ENCODE measurements around the gene APBA1.

Gene APBA1

DNA sequence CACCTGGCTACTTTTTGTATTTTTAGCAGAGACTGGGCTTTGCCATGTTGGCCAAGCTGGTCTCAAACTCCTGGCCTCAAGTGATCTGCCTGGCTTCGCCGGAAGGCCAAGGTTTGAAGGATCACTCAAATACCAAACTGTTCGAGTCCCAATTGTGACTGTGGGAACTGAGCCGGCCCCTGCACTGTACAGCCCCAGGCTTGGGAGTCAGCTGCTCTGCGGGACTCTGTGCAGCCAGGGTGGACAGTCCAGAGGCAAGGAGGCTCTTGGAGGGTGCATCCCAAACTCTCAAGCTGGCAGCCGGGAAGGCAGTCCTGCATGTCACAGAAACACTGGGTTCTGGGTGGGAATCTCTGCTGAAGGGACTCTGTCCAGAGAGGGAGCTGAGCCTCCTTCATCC lies 238.2 kb downstream of the APBA1 start:
- TF ChIP-seq, protein P1, sequence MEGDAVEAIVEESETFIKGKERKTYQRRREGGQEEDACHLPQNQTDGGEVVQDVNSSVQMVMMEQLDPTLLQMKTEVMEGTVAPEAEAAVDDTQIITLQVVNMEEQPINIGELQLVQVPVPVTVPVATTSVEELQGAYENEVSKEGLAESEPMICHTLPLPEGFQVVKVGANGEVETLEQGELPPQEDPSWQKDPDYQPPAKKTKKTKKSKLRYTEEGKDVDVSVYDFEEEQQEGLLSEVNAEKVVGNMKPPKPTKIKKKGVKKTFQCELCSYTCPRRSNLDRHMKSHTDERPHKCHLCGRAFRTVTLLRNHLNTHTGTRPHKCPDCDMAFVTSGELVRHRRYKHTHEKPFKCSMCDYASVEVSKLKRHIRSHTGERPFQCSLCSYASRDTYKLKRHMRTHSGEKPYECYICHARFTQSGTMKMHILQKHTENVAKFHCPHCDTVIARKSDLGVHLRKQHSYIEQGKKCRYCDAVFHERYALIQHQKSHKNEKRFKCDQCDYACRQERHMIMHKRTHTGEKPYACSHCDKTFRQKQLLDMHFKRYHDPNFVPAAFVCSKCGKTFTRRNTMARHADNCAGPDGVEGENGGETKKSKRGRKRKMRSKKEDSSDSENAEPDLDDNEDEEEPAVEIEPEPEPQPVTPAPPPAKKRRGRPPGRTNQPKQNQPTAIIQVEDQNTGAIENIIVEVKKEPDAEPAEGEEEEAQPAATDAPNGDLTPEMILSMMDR (IDR thresholded peaks at IDR 0.05; ENCODE audit: low read depth, low read length): no peak
- no peak for DNase-seq (ENCODE audit: extremely low read depth, low read depth)

DNA sequence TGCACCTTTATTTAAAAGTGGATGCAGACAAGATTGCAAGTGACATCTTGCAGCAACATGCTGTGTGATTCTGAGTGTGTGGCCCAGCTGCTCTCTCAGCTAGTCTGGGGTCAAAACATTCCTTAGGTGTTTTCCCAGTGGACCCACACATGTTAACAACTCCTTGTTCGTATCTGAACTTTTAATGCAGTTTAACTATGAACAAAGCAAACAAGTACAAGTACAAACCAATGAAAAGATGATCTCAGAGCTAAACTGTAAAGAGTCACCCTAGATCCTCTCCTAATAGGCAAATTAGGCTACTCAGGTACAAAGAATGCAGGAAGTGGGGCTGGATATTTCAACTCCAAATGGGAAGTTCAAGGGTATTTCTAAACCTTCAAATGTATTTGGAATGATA lies 238.8 kb downstream of the APBA1 start:
- TF ChIP-seq, protein P1 (IDR thresholded peaks at IDR 0.05; ENCODE audit: low read depth, low read length): no peak
- no peak for DNase-seq (ENCODE audit: extremely low read depth, low read depth)

DNA sequence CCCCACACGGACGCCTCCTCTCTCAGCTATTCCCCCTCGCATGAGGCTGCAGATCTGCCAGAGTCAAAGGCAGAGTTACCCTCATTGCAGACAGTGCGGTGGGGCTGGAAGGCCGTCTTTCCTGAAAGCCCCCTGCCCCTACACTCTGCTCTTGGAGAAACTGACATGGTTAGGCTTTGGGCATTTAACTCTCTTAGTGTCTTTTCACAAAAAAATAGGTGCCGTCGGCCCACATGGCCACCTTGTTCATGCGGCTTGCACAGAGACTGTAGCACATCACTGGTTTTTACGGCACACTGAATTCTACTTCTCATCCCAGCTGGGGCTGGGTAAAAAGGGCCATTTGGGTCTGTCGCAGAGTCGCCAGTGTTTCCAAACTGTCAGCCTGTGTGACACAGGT lies 239.5 kb downstream of the APBA1 start:
- TF ChIP-seq, protein P1 (IDR thresholded peaks at IDR 0.05; ENCODE audit: low read depth, low read length): no peak
- DNase-seq (ENCODE audit: extremely low read depth, low read depth): no peak

DNA sequence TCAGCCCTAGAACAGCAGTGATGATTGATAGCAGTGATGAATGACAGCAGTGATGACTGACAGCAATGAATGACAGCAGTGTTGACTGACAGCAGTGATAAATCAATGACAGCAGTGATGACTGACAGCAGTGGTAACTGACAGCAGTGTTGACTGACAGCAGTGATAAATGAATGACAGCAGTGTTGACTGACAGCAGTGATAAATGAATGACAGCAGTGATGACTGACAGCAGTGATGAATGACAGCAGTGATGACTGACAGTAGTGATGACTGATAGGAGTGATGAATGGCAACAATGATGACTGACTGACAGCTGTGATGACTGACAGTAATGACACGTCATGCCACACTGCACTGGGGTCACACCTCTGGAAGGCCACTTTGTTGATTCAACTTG lies 240.4 kb downstream of the APBA1 start:
- DNase-seq (ENCODE audit: extremely low read depth, low read depth): no peak
- TF ChIP-seq, protein P1 (IDR thresholded peaks at IDR 0.05; ENCODE audit: low read depth, low read length): no peak

DNA sequence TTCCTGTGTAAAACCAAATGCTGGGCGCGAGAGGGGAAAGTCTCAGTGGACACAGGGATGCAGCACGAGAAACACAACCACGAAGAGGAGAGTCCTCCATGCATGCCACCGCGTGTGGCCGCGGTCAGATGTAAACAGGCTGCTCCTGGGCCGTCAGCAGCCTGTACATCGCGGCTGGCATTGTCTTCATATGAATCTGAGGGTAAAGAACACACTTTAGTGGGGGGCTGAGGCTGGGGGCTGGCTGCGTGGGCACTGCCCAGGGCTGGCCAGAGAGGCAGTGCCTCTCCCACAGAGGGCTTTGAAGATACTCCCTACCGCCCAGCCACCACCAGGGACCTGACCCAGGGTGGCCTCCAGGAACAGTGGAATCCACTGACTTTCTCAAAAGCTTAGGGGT lies 241.0 kb downstream of the APBA1 start:
- TF ChIP-seq, protein P1 (IDR thresholded peaks at IDR 0.05; ENCODE audit: low read depth, low read length): no peak

DNA sequence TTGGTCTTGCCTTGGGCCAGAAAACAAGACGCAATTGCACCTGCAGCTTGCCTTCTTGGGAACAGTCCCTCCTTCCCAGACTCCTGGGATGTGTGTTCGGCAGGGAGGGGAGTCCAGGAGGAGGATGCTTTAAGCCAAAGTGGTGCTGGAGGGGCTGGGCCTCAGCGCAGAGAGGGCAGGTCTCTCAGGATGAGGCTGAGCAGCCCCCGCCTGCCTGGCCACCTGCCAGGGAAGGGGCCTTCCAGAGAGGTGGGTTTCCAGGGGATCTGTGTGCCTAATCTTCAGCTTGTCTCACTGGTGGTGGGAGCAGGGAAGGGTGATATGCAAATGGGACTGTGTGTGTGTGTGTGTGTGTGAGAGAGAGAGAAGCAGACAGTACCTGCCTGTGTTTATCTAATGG lies 242.0 kb downstream of the APBA1 start:
- TF ChIP-seq, protein P1 (IDR thresholded peaks at IDR 0.05; ENCODE audit: low read depth, low read length): no peak
- DNase-seq (ENCODE audit: extremely low read depth, low read depth): no peak

More for the DNA sequence above, 241.0 kb downstream of the APBA1 start:
- DNase-seq (ENCODE audit: extremely low read depth, low read depth): no peak

DNA sequence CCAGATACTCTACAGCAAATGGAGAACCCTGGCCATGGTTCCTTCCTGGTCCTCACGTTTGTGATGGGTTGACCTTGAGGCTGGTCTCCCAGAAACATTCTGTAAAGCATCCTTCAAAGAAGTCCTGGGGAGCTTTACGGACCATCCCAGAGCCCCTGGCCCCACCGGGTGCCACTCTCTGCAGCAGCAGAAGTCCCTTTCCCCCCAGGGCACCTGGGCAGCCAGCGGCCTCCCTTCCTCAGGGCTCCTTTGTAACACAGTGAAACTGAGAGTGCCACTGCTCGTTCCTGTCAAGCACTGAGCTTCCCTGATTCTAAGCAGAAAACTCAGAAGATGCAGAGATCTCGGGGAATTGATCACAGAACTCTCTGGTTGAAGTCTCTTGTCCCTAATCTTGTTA lies 242.9 kb downstream of the APBA1 start:
- DNase-seq (ENCODE audit: extremely low read depth, low read depth): no peak
- TF ChIP-seq, protein P1 (IDR thresholded peaks at IDR 0.05; ENCODE audit: low read depth, low read length): no peak

Measured in AG09319 (cell line).